ENCODE measurements around the gene SELENOO.

Gene SELENOO

DNA sequence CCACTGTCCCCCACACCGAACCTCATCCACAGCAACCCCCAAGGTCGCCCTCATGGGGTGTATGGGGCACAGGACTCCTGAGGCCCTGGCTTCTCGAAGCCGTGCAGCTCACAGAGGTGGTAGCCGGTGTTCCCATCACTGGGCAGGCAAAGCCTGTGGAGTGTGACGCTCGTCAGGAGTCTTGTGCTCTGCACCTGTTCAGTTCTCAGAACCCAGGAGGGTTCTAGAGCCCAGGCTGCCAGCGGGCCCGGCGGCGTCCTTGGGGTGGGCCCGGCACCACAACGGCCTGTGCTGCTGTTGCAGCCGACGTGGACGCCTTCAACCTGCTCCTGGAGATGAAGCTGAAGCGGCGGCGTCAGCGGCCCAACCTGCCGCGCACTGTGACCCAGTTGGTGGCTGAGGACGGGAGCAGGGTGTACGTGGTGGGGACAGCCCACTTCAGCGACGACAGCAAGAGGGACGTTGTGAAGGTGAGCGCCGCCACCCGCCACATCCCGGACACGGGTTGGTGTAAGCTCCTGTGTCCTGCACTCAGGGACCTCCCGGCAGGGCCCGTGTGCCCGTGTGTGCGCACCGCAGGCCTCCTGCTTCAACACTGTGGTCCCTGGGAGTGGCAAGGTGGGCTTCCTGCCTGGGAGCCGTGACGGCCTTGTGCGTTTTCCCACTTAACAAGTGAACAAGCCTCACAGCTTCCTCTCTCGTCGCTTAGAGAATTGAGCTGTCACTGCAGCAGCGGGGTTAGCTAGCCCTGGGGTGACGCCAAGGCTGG, 6.6 kb upstream of the SELENOO start:
- FAIRE-seq (no peak), DNase-seq (ENCODE audit: insufficient read length, low spot score) (no peak)
- TF ChIP-seq, protein P1, sequence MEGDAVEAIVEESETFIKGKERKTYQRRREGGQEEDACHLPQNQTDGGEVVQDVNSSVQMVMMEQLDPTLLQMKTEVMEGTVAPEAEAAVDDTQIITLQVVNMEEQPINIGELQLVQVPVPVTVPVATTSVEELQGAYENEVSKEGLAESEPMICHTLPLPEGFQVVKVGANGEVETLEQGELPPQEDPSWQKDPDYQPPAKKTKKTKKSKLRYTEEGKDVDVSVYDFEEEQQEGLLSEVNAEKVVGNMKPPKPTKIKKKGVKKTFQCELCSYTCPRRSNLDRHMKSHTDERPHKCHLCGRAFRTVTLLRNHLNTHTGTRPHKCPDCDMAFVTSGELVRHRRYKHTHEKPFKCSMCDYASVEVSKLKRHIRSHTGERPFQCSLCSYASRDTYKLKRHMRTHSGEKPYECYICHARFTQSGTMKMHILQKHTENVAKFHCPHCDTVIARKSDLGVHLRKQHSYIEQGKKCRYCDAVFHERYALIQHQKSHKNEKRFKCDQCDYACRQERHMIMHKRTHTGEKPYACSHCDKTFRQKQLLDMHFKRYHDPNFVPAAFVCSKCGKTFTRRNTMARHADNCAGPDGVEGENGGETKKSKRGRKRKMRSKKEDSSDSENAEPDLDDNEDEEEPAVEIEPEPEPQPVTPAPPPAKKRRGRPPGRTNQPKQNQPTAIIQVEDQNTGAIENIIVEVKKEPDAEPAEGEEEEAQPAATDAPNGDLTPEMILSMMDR (IDR thresholded peaks at IDR 0.05; ENCODE audit: insufficient read depth, missing control alignments), result no peak

DNA sequence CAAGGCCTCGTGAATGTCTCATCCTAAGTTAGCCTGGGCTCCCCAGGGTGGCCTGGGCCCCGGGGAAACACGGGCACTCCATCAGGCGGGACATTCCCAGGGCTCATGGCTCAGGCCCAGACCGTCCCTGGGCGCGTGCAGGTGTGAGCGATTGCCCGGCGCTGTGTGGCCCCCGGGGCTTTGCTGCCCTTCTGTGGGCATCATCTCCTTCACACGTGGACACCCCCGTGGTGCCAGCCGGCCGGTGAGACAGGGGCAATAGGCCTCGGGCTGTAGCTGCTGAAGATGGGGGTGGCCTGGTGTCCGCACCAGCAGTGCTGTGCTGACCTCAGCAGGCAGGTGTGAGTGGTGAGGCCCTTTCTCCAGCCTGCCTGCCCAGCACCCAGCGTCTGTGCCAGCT, 4.6 kb upstream of the SELENOO start:
- TF ChIP-seq, protein P1 (IDR thresholded peaks at IDR 0.05; ENCODE audit: insufficient read depth, missing control alignments), result no peak
- FAIRE-seq (no peak), DNase-seq (ENCODE audit: insufficient read length, low spot score) (no peak)

DNA sequence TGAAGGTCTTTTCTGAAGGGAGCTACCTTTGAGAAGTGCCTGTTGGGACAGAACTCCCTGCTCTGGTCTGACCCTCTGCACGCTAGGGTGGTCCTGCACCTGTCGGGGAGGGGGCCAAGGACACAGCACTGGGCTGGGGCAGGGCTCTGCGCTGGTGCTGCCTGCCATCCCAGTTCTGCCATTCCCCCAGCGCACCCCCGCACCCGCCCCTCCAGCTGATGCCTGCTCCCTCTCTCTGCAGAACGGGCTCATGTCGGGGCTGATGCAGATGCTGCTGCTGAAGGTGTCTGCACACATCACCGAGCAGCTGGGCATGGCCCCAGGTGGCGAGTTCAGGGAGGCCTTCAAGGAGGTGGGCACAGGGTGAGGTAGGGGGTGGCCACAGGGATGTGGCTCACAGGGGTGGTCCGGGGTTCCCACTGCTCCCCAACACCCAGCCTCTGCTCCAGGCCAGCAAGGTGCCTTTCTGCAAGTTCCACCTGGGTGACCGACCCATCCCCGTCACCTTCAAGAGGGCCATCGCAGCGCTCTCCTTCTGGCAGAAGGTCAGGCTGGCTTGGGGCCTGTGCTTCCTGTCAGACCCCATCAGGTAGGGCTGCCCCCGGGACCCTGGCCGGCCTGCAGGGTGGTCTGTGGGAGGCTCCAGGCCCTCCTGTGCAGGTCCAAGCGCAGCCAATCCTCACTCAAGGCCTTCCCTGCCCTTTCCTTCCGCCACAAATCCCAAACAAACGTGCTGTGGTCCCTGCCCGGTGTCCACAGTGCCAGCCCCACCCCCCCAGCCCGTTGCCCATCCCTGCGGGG, 3.6 kb upstream of the SELENOO start:
- no peak for DNase-seq (ENCODE audit: insufficient read length, low spot score)
- no peak for FAIRE-seq
- TF ChIP-seq, protein P1 (IDR thresholded peaks at IDR 0.05; ENCODE audit: insufficient read depth, missing control alignments), result no peak

DNA sequence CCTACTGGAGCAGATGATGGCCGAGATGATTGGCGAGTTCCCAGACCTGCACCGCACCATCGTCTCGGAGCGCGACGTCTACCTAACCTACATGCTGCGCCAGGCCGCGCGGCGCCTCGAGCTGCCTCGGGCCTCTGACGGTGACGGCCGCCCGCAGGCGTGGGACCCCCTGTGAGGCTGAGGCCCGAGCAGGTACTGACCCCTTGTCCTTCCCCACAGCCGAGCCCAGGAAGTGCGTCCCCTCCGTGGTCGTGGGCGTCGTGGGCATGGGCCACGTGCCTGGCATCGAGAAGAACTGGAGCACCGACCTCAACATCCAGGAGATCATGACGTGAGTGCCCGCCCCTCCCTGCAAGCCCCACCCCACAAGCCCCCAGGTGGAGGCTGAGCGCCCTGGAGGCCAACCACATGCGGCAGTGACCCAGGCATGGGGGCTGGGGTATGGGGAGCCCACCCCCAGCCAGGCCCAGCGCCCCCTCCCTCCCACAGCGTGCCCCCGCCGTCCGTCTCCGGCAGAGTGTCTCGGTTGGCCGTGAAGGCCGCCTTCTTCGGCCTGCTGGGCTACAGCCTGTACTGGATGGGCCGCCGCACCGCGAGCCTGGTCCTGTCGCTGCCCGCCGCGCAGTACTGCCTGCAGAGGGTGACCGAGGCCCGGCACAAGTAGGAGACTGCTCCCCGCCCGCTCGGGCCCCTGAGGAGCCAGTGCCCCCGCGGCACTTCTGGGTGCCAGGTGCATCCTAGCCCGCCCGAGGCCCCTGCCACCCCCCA, 2.8 kb upstream of the SELENOO start:
- no peak for DNase-seq (ENCODE audit: insufficient read length, low spot score)
- TF ChIP-seq, protein P1 (IDR thresholded peaks at IDR 0.05; ENCODE audit: insufficient read depth, missing control alignments), result no peak
- FAIRE-seq, result no peak

DNA sequence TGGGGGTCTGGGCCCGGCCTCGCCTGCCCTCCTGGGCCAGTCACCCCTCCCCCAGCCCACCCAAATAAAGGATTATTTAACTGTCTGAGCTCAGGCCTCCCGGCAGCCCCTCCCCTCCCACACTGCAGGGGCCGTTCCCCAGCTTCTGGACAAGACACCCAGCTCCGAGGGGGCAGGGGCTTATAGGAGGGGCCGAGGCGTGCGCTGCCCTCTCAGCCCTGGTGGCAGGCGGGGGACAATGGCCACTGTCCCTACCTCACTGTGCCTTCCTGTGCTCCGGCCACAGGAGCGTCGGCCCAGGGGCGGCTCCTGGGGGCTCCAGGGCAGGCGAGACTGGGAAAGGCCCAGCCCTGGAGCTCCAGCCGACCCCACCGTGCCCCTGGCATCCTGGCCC, 2.2 kb upstream of the SELENOO start:
- no peak for FAIRE-seq
- TF ChIP-seq, protein P1 (IDR thresholded peaks at IDR 0.05; ENCODE audit: insufficient read depth, missing control alignments), result no peak
- DNase-seq (ENCODE audit: insufficient read length, low spot score), result no peak

DNA sequence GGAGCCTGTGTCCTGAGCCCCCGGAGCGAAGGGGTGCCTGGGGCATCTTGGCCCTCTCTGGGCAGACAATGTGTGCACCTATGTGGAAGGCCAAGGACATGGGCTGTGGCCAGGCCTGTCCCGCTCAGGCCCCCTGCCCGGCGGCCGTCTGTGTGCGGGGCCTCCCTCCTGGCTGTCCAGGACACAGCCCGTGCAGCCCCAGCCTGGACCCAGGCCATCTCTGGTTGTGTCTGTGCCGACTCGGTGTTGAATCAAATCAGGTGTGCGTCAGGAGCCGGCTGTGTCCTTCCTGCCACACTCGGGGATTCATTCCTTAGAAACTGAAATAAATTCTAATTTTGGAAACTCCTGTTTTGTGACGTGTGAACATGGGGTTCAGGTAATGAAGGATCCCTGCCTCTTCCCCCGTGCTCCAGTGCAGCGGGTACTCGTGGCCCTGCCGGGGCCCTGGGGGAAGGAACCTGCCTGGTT, 1.5 kb upstream of the SELENOO start:
- DNase-seq (ENCODE audit: insufficient read length, low spot score) (no peak), FAIRE-seq (no peak)
- TF ChIP-seq, protein P1 (IDR thresholded peaks at IDR 0.05; ENCODE audit: insufficient read depth, missing control alignments), result no peak

Data from D721Med (cell line).